Sigmoid colon (tissue), 7 donors: Measurements from ENCODE around the gene ERGIC1. TPM values are rescaled to one million over a fixed set of nuclear protein-coding genes. Genes with fewer than 3 reads are reported as not detected.

ENCODE experiments used
- DNase-seq: peaks from one replicate; pipeline ENCODE4 v3.0.0-alpha.2; 2019
- H3K27ac ChIP-seq, 4 donors: fragments of 200-600 bp; sonication (generic); one replicate each; pipeline ENCODE4 v1.5.1; 2016 to 2019; ENCODE audit warnings: mild to moderate bottlenecking in 1 of 4
- H3K27me3 ChIP-seq, 3 donors: fragments of 200-600 bp; sonication (generic); one replicate each; pipeline ENCODE4 v1.5.1; 2019; ENCODE audit warnings: mild to moderate bottlenecking in 1 of 3
- H3K36me3 ChIP-seq, 4 donors: fragments of 200-600 bp; sonication (generic); one replicate each; pipeline ENCODE4 v1.5.1; 2016 to 2019
- H3K4me1 ChIP-seq, 4 donors: fragments of 200-600 bp; sonication (generic); one replicate each; pipeline ENCODE4 v1.5.1; 2017 to 2019
- H3K4me3 ChIP-seq, 4 donors: fragments of 200-600 bp; sonication (generic); one replicate each; pipeline ENCODE4 v1.5.1; 2017 to 2019; ENCODE audit warnings: mild to moderate bottlenecking in 2 of 4, moderate library complexity in 1 of 4
- H3K9me3 ChIP-seq, 4 donors: fragments of 200-600 bp in 3 of 4; sonication (generic) in 3 of 4; one replicate each; pipeline versions ENCODE4 v1.5.1 to v1.6.1; 2013 to 2019
- EP300 ChIP-seq, 4 donors: sonication (generic); formaldehyde crosslinking; IDR thresholded peaks; one replicate each; pipeline ENCODE4 v1.6.1; 2017; ENCODE audit warnings: antibody characterized with exemption in 4 of 4
- POLR2A ChIP-seq, 2 donors: fragments of 450-650 bp; IDR thresholded peaks; one replicate each; pipeline ENCODE4 v1.6.1; 2016; ENCODE audit warnings: antibody characterized with exemption in 2 of 2, mild to moderate bottlenecking in 2 of 2, moderate library complexity in 2 of 2
- POLR2AphosphoS5 ChIP-seq, 4 donors: sonication (generic); formaldehyde crosslinking; IDR thresholded peaks; one replicate each; pipeline ENCODE4 v1.6.1; 2017; ENCODE audit warnings: antibody characterized with exemption in 4 of 4
- WGBS, 2 donors: extraction: QIAGEN DNeasy Blood & Tissue Kit; methylation state at CpG; one replicate each; pipeline ENCODE4 v1.1.7; 2013; 5-methylcytosine and 5-hydroxymethylcytosine counted together
- intact Hi-C: fragments of 100-400 bp; cut with DNase I; formaldehyde crosslinking; loops from one replicate; pipeline ENCODE4 v1.15.1; 2023
- polyA plus RNA-seq, 3 donors: library from polyadenylated mRNA; stranded (reverse); fragments of 200-250 nt; gene quantifications; one replicate each; pipeline ENCODE4 v1.2.3, GENCODE V29; 2013
- total RNA-seq, 4 donors: library from RNA; depleted of rRNA; stranded (reverse); fragments of >200 nt; gene quantifications; one replicate each; pipeline ENCODE4 v1.1.0, GENCODE V29; 2016
- TF ChIP-seq, protein P1 (sequence below), 4 experiments: fragments of 450-650 bp in 3 of 4; fragments of 200-600 bp in 1 of 4; IDR thresholded peaks; one replicate each; pipeline ENCODE4 v1.5.1; 2016 to 2019; ENCODE audit warnings: antibody characterized with exemption in 4 of 4, mild to moderate bottlenecking in 3 of 4, moderate library complexity in 2 of 4
- donor health status: healthy with polysubstance abuse.
- donor health status: Bipolar disorder and iron deficiency.
- donor health status: healthy.

Gene ERGIC1
- total and polyA plus RNA-seq, 7 donors: 80.6 to 160 (median 117) TPM

DNA sequence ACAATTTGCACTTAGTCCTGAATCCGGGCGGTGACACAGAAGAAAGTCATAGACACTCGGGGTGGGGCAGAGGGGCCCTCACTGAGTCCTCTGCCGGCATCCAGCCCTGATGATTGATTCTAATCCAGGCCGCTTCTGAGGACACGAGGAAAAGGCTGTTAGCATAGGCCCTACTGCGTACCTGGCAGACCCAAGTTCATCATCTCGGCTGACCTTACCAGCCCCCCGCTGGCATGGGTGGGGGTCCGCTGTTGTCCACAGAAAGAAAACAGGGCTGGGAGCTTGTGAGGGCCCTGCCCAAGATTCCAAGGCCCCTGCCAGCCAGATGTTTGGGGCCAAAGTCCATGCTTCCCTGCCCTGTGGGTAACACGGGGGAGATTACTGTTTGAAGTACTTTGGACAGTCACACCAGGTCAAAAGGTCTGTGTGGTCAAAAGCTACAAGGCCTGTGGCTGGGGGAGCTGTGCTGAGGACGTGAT, 24.5 kb downstream of the ERGIC1 start:
- Histone ChIP-seq H3K9me3 (no peaks in the 10 kb centered on the region), H3K4me1 (peaks cover 0 to 86% (median 78%) of the 10 kb centered on the region in 4 donors), H3K36me3 (peaks cover 0 to 4% (median 0%) of the 10 kb centered on the region in 4 donors), H3K4me3 (no peak overlapping the region), H3K27me3 (no peaks in the 10 kb centered on the region), H3K27ac (peak overlapping the region; percentile 81 to 95 (median 90))
- WGBS, 2 donors: 44 to 79% methylated on average over 12 of the region's 12 CpGs
- no peak for TF ChIP-seq EP300 (IDR thresholded peaks at IDR 0.05)
- no peak for TF ChIP-seq POLR2AphosphoS5 (IDR thresholded peaks at IDR 0.05)
- TF ChIP-seq, protein P1, sequence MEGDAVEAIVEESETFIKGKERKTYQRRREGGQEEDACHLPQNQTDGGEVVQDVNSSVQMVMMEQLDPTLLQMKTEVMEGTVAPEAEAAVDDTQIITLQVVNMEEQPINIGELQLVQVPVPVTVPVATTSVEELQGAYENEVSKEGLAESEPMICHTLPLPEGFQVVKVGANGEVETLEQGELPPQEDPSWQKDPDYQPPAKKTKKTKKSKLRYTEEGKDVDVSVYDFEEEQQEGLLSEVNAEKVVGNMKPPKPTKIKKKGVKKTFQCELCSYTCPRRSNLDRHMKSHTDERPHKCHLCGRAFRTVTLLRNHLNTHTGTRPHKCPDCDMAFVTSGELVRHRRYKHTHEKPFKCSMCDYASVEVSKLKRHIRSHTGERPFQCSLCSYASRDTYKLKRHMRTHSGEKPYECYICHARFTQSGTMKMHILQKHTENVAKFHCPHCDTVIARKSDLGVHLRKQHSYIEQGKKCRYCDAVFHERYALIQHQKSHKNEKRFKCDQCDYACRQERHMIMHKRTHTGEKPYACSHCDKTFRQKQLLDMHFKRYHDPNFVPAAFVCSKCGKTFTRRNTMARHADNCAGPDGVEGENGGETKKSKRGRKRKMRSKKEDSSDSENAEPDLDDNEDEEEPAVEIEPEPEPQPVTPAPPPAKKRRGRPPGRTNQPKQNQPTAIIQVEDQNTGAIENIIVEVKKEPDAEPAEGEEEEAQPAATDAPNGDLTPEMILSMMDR (IDR thresholded peaks at IDR 0.05): no peak
- TF ChIP-seq POLR2A (IDR thresholded peaks at IDR 0.05): no peak
- DNase-seq: no peak
- intact Hi-C loops: no loop called here

DNA sequence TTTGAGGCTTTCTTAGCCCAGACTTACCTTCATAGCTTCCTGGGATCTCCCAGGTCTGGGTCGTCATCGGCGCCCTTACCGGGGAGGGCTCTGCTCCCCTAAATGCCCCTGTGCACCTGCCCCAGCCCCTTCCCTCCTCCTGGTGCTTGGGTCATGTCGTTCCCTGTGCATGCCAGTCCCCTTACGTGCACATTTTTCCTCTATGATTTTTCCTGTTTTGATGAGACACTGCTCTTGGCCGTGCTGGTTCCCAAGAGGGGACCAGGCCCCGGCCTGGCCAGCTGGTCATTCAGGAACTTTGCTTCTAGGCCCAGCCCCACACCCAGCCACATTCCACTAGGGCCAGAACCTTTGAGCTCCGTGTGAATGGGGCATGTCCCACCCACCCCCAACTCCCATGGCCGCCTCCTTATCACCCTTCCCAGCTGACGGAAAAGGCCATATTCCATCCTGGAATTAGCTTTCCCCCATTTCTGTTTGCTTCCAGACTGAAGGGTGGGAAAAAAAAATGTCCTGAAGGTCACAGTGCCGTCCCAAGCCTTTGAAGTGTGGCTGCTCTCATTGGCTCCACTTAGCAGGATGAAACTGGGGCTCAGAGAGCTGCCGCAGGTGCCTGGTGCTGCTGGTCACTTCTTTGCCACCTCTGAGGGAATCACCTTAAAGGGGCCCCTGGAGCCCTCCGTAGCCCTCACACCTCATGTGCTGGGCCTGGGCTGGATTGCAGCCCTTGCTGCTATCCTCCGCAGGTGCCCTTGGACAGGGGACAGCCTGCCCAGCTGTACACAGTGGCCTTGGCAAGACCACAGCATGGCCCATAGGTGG, 25.1 kb downstream of the ERGIC1 start:
- Histone ChIP-seq H3K4me3 (no peak overlapping the region), H3K4me1 (peaks cover 0 to 83% (median 72%) of the 10 kb centered on the region in 4 donors), H3K27ac (peak overlapping the region; percentile 81 to 95 (median 90)), H3K36me3 (peaks cover 0 to 4% (median 0%) of the 10 kb centered on the region in 4 donors), H3K27me3 (no peaks in the 10 kb centered on the region), H3K9me3 (no peaks in the 10 kb centered on the region)
- no peak for TF ChIP-seq EP300 (IDR thresholded peaks at IDR 0.05)
- peak; percentile 7 to 46 (median 24) for TF ChIP-seq POLR2AphosphoS5 (IDR thresholded peaks at IDR 0.05)
- intact Hi-C loops: no loop called here
- peak; percentile 90 for DNase-seq
- WGBS, 2 donors: 36 to 70% methylated on average over 15 of the region's 15 CpGs

DNA sequence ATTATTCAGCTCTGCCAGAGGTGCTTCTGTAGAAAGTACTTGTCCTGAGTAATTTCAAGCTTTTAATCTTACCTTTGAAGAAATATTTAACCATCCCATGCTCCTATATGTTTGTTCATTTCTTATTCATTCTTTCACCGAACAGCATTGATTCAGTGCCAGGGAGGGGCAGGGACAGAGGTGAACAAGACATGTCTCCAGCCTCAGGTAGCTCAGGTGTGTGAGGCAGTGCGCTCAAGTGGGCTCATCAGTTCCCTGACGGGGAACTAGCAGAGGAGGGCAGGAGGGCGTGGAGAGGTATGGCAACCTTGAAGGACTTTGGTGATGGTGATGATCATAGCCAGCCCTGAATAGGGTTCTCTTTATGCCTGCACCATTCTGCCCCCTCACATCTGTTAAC, 25.9 kb downstream of the ERGIC1 start:
- Histone ChIP-seq H3K36me3 (peaks cover 0 to 4% (median 0%) of the 10 kb centered on the region in 4 donors), H3K4me3 (peak overlapping the region in 1 of 4 donors; percentile 9), H3K4me1 (peaks cover 0 to 76% (median 65%) of the 10 kb centered on the region in 4 donors), H3K27ac (peak overlapping the region; percentile 81 to 95 (median 90)), H3K27me3 (no peaks in the 10 kb centered on the region), H3K9me3 (no peaks in the 10 kb centered on the region)
- intact Hi-C loops: loop anchor here (2.0 to 10.0 kb wide), 2 partner anchors 87 to 305 kb away; no protein-coding TSS in a partner anchor
- no peak for DNase-seq
- WGBS, 2 donors: 25 to 82% methylated on average over 4 of the region's 4 CpGs
- TF ChIP-seq, protein P1 (IDR thresholded peaks at IDR 0.05): no peak
- TF ChIP-seq POLR2AphosphoS5 (IDR thresholded peaks at IDR 0.05) (no peak), POLR2A (IDR thresholded peaks at IDR 0.05) (no peak), EP300 (IDR thresholded peaks at IDR 0.05) (no peak)

DNA sequence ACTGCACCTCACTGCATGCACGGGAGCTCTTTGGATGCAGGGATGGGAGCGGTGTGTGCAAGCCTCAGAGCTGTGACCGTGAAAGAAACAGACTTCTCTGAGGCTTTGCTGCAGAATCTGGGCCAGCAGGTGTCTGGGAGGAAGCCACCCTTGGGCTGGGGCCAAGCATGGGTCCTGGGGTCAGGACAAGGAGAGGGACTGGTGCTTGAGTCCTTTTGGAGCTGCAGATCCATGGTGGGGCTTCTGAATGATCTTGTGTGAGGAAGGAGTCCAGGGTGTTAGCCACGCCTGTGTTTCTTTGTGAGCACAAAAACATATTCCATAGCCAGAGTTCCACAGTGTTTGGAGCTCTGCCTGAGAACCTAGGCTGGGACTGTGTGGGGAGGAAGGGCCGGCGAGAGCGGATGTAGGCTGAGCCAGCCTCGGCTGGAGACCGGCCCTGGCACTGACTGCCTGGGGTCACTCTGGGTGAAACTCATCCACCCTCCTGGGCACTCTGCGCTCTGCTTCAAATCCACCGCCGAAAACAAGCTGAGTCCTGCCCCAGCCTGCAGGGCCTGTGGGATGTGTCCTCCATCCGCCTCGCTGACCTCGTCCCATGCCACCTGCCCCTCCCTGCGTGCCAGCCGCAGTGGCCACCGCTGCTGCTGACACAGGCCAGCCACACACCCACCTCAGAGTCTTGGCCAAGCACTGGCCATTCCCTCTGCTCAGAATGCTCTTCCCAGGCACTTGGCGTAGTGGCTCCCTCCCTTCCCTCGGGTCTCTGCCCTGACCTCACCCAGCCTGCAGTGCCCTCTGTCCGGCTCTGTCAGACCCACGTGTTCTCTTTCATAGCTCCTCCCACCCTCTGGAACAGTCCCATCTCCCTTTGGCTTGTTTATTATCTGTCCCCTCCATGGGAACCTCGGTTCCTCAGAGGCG, 26.7 kb downstream of the ERGIC1 start:
- no peaks in the 10 kb centered on the region for H3K27me3 ChIP-seq
- WGBS, 2 donors: 65 to 72% methylated on average over 24 of the region's 24 CpGs
- peak; percentile 97 for DNase-seq
- peak overlapping the region in 2 of 4 donors; percentile 9 to 11 for H3K4me3 ChIP-seq
- H3K36me3 ChIP-seq: peaks cover 0 to 4% (median 0%) of the 10 kb centered on the region in 4 donors
- peaks cover 0 to 74% (median 59%) of the 10 kb centered on the region in 4 donors for H3K4me1 ChIP-seq
- no peaks in the 10 kb centered on the region for H3K9me3 ChIP-seq
- TF ChIP-seq POLR2AphosphoS5 (IDR thresholded peaks at IDR 0.05) (peak; percentile 54 to 76 (median 72)), EP300 (IDR thresholded peaks at IDR 0.05) (peak in 2 of 4 donors; percentile 28 to 77), POLR2A (IDR thresholded peaks at IDR 0.05) (peak in 1 of 2 donors; percentile 2)
- TF ChIP-seq, protein P1 (IDR thresholded peaks at IDR 0.05): no peak
- intact Hi-C loops: loop anchor here (2.0 to 10.0 kb wide), 2 partner anchors 88 to 306 kb away; no protein-coding TSS in a partner anchor
- peak overlapping the region; percentile 81 to 95 (median 90) for H3K27ac ChIP-seq
